Vagina (tissue), 2 donors: ENCODE results near the gene GRAMD4. TPM values are rescaled to one million over a fixed set of nuclear protein-coding genes. Genes with fewer than 3 reads are reported as not detected.

ENCODE experiments used
- DNase-seq, 2 donors: peaks; one replicate each; pipeline ENCODE4 v3.0.0-alpha.2; 2017; ENCODE audit errors: extremely low spot score in 2 of 2
- H3K27ac ChIP-seq: fragments of 200-600 bp; sonication (generic); one replicate; pipeline ENCODE4 v1.5.1; 2019
- H3K27me3 ChIP-seq: fragments of 200-600 bp; sonication (generic); one replicate; pipeline ENCODE4 v1.5.1; 2019
- H3K36me3 ChIP-seq, 2 donors: fragments of 200-600 bp; sonication (generic); one replicate each; pipeline ENCODE4 v1.5.1; 2017 to 2019
- H3K4me1 ChIP-seq: fragments of 200-600 bp; sonication (generic); one replicate; pipeline ENCODE4 v1.5.1; 2019
- H3K4me3 ChIP-seq, 2 donors: fragments of 200-600 bp; sonication (generic); 1 replicate in 1 of 2; 2 replicates in 1 of 2; pipeline ENCODE4 v1.5.1; 2016 to 2019
- H3K9me3 ChIP-seq: fragments of 200-600 bp; sonication (generic); one replicate; pipeline ENCODE4 v1.5.1; 2019
- CTCF ChIP-seq, 3 experiments: fragments of 450-650 bp in 2 of 3; fragments of 200-600 bp in 1 of 3; sonication (generic) in 1 of 3; IDR thresholded peaks; one replicate each; pipeline ENCODE4 v1.5.1; 2017 to 2019; ENCODE audit warnings: antibody characterized with exemption in 3 of 3, mild to moderate bottlenecking in 2 of 3, moderate library complexity in 2 of 3
- POLR2A ChIP-seq, 2 donors: fragments of 450-650 bp; IDR thresholded peaks; one replicate each; pipeline ENCODE4 v1.6.1; 2017; ENCODE audit warnings: antibody characterized with exemption in 2 of 2, mild to moderate bottlenecking in 2 of 2, moderate library complexity in 2 of 2
- POLR2AphosphoS5 ChIP-seq, 2 donors: sonication (generic); formaldehyde crosslinking; IDR thresholded peaks; one replicate each; pipeline ENCODE4 v1.9.0; 2017; ENCODE audit warnings: antibody characterized with exemption in 2 of 2, mild to moderate bottlenecking in 2 of 2, low read depth in 1 of 2; ENCODE audit not compliant: insufficient read depth in 1 of 2
- intact Hi-C: fragments of 100-400 bp; cut with DNase I; formaldehyde crosslinking; loops from one replicate; pipeline ENCODE4 v1.15.1; 2023
- total RNA-seq: library from RNA; depleted of rRNA; stranded (reverse); fragments of >200 nt; gene quantifications from one replicate; pipeline ENCODE4 v1.2.3, GENCODE V29; 2016

Gene GRAMD4
- total RNA-seq, 1 donor from 2014 or later = 28.7 TPM

DNA sequence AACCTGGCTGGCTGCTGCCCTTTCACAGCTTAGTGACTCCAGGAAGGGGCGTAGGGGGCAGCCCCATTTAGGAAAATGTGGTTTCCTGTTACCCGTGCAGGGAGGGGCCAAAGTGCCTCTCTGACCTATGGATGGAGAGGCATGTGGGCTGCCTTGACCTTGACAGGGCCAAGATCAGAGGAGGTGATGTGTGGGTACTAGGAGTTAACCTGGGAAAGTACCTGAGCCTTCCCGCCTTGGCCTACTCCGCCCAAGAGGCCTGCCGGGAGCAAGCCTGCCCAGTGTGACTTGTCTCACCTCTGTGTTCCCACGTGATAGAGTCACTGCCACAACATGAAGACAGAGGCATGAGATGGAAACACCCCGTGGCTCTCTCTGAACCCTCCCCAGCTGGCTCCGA is 33.4 kb downstream of the GRAMD4 start:
- H3K9me3 ChIP-seq = no peaks in the 10 kb centered on the region
- TF ChIP-seq POLR2AphosphoS5 (IDR thresholded peaks at IDR 0.05; ENCODE audit: insufficient read depth in 1 of 2, low read depth in 1 of 2) (peak in 1 of 2 donors; percentile 26), CTCF (IDR thresholded peaks at IDR 0.05) (no peak)
- H3K27ac ChIP-seq = no peak overlapping the region
- intact Hi-C loops = no loop called here
- no peak overlapping the region for H3K4me3 ChIP-seq
- H3K27me3 ChIP-seq = no peaks in the 10 kb centered on the region
- H3K36me3 ChIP-seq = no peaks in the 10 kb centered on the region
- H3K4me1 ChIP-seq = peaks cover 52% of the 10 kb centered on the region
- no peak for DNase-seq

DNA sequence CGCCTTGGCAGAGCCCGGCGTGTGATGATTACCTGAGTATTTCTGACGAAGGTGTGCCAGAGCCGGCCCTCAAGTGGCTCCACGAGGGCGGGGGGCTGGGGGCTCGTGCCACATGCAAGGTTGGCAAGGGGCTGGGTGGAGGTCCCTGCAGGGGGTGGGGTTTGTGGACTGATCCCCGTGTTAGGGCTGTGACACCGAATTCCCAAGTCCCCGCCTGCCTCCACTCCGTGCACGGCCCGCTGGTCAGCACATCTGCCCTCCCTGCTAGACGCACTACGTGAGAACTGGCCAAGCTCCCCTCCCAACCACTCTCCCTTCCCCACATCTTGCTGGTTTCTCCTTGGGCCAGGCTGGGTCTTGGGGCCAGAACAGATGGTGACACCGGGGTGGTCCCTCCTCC is 34.2 kb downstream of the GRAMD4 start:
- H3K4me3 ChIP-seq = no peak overlapping the region
- H3K27me3 ChIP-seq = no peaks in the 10 kb centered on the region
- intact Hi-C loops = no loop called here
- no peaks in the 10 kb centered on the region for H3K36me3 ChIP-seq
- H3K4me1 ChIP-seq = peaks cover 45% of the 10 kb centered on the region
- DNase-seq = no peak
- no peaks in the 10 kb centered on the region for H3K9me3 ChIP-seq
- no peak overlapping the region for H3K27ac ChIP-seq
- TF ChIP-seq CTCF (IDR thresholded peaks at IDR 0.05) = no peak

GRCh38 chr22:46654927-46655595 is 34.9 kb downstream of the GRAMD4 start:
- Histone ChIP-seq H3K9me3 (no peaks in the 10 kb centered on the region), H3K27ac (no peak overlapping the region), H3K27me3 (no peaks in the 10 kb centered on the region), H3K36me3 (no peaks in the 10 kb centered on the region), H3K4me3 (no peak overlapping the region), H3K4me1 (peaks cover 39% of the 10 kb centered on the region)
- intact Hi-C loops = no loop called here
- no peak for DNase-seq
- TF ChIP-seq POLR2A (IDR thresholded peaks at IDR 0.05) (no peak), POLR2AphosphoS5 (IDR thresholded peaks at IDR 0.05; ENCODE audit: insufficient read depth in 1 of 2, low read depth in 1 of 2) (no peak)

DNA sequence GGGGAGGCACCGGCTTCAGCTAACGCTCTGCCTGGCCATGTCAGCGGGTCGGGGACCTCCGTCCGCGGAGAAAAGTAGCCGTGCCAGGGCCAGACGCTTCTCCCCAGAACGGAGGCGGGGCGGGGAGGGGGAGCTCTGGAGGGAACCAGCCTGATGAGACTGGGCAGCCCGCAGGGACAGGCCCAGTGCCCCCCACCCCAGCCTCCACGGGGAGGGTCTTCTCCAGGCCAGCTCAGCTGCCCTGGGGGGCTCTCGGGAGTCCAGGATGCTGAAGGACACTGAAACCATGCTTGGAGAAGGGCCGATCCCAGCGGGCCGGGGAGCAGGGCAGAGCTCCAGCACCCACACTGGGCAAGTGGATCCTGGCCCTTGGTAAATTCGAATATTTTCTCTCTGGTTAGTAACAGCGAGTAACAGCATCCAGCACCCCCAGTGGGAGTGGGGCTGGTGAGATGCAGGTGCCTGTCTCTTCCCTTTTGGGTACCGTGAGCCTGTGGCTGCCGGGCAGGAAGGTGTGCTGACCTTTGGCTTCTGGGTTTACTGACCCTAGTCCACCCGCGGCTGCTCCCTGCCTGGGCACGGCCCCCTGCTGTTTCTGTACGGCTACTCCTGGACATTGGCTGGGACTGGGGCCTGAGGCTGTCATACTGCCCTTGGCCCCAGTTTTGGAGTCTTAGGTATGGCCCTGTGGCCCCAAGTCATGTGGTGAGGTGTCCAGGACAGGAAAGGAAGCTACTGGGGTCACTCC is 35.8 kb downstream of the GRAMD4 start:
- Histone ChIP-seq H3K27me3 (no peaks in the 10 kb centered on the region), H3K4me1 (peaks cover 32% of the 10 kb centered on the region), H3K36me3 (no peaks in the 10 kb centered on the region), H3K27ac (no peak overlapping the region), H3K4me3 (no peak overlapping the region), H3K9me3 (no peaks in the 10 kb centered on the region)
- DNase-seq = no peak
- intact Hi-C loops = no loop called here
- TF ChIP-seq POLR2A (IDR thresholded peaks at IDR 0.05) = no peak
- TF ChIP-seq POLR2AphosphoS5 (IDR thresholded peaks at IDR 0.05; ENCODE audit: insufficient read depth in 1 of 2, low read depth in 1 of 2) = no peak
- no peak for TF ChIP-seq CTCF (IDR thresholded peaks at IDR 0.05)

- TF ChIP-seq CTCF (IDR thresholded peaks at IDR 0.05) (no peak), POLR2AphosphoS5 (IDR thresholded peaks at IDR 0.05; ENCODE audit: insufficient read depth in 1 of 2, low read depth in 1 of 2) (no peak), POLR2A (IDR thresholded peaks at IDR 0.05) (no peak)
- DNase-seq = no peak
- intact Hi-C loops = no loop called here
- Histone ChIP-seq H3K4me3 (no peak overlapping the region), H3K27me3 (no peaks in the 10 kb centered on the region), H3K36me3 (no peaks in the 10 kb centered on the region), H3K27ac (no peak overlapping the region), H3K9me3 (no peaks in the 10 kb centered on the region), H3K4me1 (peaks cover 28% of the 10 kb centered on the region)
Measured at GRCh38 chr22:46656856-46657654, 36.9 kb downstream of the GRAMD4 start.
